Measurements from ENCODE around the gene RPS28.

DNA sequence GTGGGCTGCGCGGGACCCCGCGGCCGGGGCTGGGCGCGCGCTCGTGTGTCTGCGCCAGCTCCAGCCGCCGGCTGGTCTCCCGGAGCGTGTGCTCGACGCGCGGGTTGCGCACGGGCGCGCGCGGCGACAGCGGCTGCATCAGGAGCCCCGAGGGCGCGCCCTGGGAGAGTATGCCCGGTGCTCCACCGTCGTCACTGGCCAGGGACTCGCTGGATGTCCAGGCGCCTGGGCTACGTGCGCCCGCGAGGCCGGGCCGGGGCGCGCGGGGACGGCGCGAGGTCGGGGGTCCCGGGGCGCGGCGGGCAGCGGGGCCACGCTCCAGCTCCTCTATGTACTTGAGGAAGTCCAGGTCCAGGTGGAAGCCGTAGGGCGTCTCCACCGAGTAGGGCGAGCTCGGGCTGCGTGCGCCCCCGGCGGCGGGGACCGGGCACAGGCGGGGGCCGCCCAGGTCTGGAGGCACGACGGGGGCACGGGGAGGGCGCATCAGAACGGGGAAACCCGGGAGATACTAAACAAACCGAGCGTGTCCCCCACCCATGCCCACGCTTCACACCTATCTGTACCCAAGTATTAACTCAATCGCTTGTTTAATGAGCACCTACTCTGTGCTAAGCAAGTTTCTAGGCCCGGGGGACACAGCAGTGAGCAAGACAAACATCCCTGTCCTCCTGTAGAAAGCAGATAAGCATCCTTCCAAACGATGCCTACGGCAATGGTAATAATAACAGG, 14.2 kb downstream of the RPS28 start:
- no peak for TF ChIP-seq POLR2AphosphoS5 (IDR thresholded peaks at IDR 0.05)
- TF ChIP-seq, protein P1, sequence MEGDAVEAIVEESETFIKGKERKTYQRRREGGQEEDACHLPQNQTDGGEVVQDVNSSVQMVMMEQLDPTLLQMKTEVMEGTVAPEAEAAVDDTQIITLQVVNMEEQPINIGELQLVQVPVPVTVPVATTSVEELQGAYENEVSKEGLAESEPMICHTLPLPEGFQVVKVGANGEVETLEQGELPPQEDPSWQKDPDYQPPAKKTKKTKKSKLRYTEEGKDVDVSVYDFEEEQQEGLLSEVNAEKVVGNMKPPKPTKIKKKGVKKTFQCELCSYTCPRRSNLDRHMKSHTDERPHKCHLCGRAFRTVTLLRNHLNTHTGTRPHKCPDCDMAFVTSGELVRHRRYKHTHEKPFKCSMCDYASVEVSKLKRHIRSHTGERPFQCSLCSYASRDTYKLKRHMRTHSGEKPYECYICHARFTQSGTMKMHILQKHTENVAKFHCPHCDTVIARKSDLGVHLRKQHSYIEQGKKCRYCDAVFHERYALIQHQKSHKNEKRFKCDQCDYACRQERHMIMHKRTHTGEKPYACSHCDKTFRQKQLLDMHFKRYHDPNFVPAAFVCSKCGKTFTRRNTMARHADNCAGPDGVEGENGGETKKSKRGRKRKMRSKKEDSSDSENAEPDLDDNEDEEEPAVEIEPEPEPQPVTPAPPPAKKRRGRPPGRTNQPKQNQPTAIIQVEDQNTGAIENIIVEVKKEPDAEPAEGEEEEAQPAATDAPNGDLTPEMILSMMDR (IDR thresholded peaks at IDR 0.05 in 8 of 11, conservative IDR thresholded peaks at IDR 0.05 in 3 of 11) = peak in 2 of 11 experiments; percentile 22 to 51

Data from spleen (tissue), 7 donors.